Fibroblast of lung (primary cell): Measurements from ENCODE around the gene ZNF556. TPM values are rescaled to one million over a fixed set of nuclear protein-coding genes. Genes with fewer than 3 reads are reported as not detected.

Experiments
- DNase-seq, 2 donors: peaks; one replicate each; pipeline versions ENCODE4 v3.0.0 to v3.0.0-alpha.2; 2010; ENCODE audit warnings: low read depth in 2 of 2
- H2AFZ ChIP-seq: 2 replicates; pipeline ENCODE4 v1.5.1; 2012; ENCODE audit warnings: low read length, control low read depth, inconsistent platforms
- H3K27ac ChIP-seq: 2 replicates; pipeline ENCODE4 v1.5.1; 2011; ENCODE audit warnings: low read length, control low read depth; ENCODE audit not compliant: insufficient read depth
- H3K27me3 ChIP-seq: 2 replicates; pipeline ENCODE4 v1.5.1; 2011; ENCODE audit warnings: mild to moderate bottlenecking, low read length; ENCODE audit not compliant: control insufficient read depth, insufficient read depth
- H3K36me3 ChIP-seq: 2 replicates; pipeline ENCODE4 v1.5.1; 2011; ENCODE audit warnings: low read length; ENCODE audit not compliant: control insufficient read depth, insufficient read depth
- H3K4me1 ChIP-seq: 2 replicates; pipeline ENCODE4 v1.5.1; 2011; ENCODE audit warnings: low read length; ENCODE audit not compliant: control insufficient read depth, insufficient read depth; ENCODE audit errors: extremely low read depth
- H3K4me2 ChIP-seq: 2 replicates; pipeline ENCODE4 v1.5.1; 2011; ENCODE audit warnings: low read length, control low read depth; ENCODE audit not compliant: insufficient read depth; ENCODE audit errors: extremely low read depth
- H3K4me3 ChIP-seq, 4 experiments: fragments of 200-600 bp in 1 of 4; sonication (generic) in 1 of 4; replicated peaks in 1 of 4; 2 replicates each; pipeline ENCODE4 v1.5.1; 2011 to 2016; ENCODE audit warnings: low read length in 4 of 4, low read depth in 3 of 4, mild to moderate bottlenecking in 3 of 4, control low read depth in 2 of 4, inconsistent platforms in 1 of 4, mixed read lengths in 1 of 4; ENCODE audit not compliant: insufficient read depth in 1 of 4; ENCODE audit errors: control extremely low read depth in 1 of 4
- H3K79me2 ChIP-seq: 2 replicates; pipeline ENCODE4 v1.5.1; 2012; ENCODE audit warnings: mild to moderate bottlenecking, low read length, inconsistent platforms; ENCODE audit not compliant: control insufficient read depth, insufficient read depth
- H3K9ac ChIP-seq: 2 replicates; pipeline ENCODE4 v1.5.1; 2011; ENCODE audit warnings: mild to moderate bottlenecking, low read length, control low read depth; ENCODE audit not compliant: insufficient read depth
- H3K9me3 ChIP-seq: 2 replicates; pipeline ENCODE4 v1.5.1; 2012; ENCODE audit warnings: low read depth, low read length; ENCODE audit not compliant: control insufficient read depth, insufficient read depth
- H4K20me1 ChIP-seq: 2 replicates; pipeline ENCODE4 v1.5.1; 2011; ENCODE audit warnings: low read length; ENCODE audit not compliant: control insufficient read depth, insufficient read depth; ENCODE audit errors: extremely low read depth
- CTCF ChIP-seq, 2 donors: IDR thresholded peaks in 1 of 2; conservative IDR thresholded peaks in 1 of 2; 1 replicate in 1 of 2; 2 replicates in 1 of 2; pipeline ENCODE4 v1.5.1; 2011 to 2012; ENCODE audit warnings: low read length in 2 of 2, control low read depth in 1 of 2, inconsistent platforms in 1 of 2, low read depth in 1 of 2, mild to moderate bottlenecking in 1 of 2
- EZH2 ChIP-seq: IDR thresholded peaks from 2 replicates; pipeline ENCODE4 v1.5.1; 2012; ENCODE audit warnings: low read length, control low read depth, mild to moderate bottlenecking; ENCODE audit errors: missing control alignments
- polyA plus RNA-seq, 2 donors: library from polyadenylated mRNA; depleted of rRNA in 1 of 2; stranded (reverse) in 1 of 2; unstranded in 1 of 2; fragments of >200 nt; gene quantifications; 2 replicates each; pipeline ENCODE4 v1.2.1, GENCODE V29; 2011 to 2012; ENCODE audit warnings: missing spikeins in 1 of 2
- total RNA-seq: library from RNA; depleted of rRNA; stranded (reverse); fragments of >200 nt; gene quantifications from 2 replicates; pipeline ENCODE4 v1.2.1, GENCODE V29; 2014

ZNF556 gene
- total and polyA plus RNA-seq, 2 donors (not counting 1 experiment from before 2014, with no cell fraction given): 0.09 to 0.17 TPM

DNA sequence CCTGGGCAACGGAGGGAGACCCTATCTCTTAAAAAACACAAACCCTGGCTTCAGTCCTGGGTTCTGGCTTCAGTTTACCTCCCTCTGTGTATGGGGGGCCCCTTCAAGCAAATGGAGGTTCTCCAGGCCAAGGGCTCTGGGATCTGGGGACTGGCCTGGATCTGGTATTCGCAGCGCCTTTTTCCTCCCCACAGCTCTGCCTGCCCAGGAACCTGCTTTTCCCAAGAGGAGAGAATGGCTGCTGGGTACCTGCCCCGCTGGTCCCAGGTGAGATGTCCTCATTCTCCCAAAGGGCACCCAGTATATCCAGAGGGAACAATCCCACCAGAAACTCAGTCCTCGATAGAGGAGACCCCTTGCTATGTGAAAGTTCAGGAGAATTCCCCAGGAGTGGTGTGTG lies 44.3 kb upstream of the ZNF556 start:
- no peaks in the 10 kb centered on the region for H3K36me3 ChIP-seq
- no peaks in the 10 kb centered on the region for H3K4me1 ChIP-seq
- no peak overlapping the region for H2AFZ ChIP-seq
- H3K4me3 ChIP-seq: no peak overlapping the region
- no peak overlapping the region for H3K27ac ChIP-seq
- no peaks in the 10 kb centered on the region for H4K20me1 ChIP-seq
- no peaks in the 10 kb centered on the region for H3K79me2 ChIP-seq
- no peak for DNase-seq
- no peak overlapping the region for H3K4me2 ChIP-seq
- H3K9me3 ChIP-seq: no peaks in the 10 kb centered on the region
- TF ChIP-seq CTCF (conservative IDR thresholded peaks at IDR 0.05 in 1 of 2, IDR thresholded peaks at IDR 0.05 in 1 of 2; ENCODE audit: low read depth in 1 of 2, low read length in 2 of 2) (no peak), EZH2 (no peak)
- H3K9ac ChIP-seq: no peak overlapping the region
- no peaks in the 10 kb centered on the region for H3K27me3 ChIP-seq

DNA sequence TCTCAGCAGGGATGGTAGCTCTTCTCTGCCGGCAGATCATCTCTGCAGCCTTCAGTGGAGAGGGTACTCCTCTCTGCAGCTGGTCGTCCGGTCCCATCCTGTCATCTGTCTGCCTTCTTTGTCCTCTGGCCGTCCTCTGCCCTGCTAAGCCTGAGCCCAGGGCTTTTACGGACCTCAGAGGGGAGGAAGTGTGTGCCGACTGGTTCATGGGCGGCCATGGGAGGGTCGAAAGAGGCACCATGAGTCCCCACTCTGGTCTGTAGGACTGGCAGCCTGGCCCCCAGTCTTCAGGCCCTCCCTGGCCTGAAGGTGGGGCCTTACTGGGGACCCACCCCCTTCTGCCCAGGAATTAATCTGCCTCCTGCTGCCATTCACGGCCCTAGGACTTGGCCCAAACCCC lies 43.5 kb upstream of the ZNF556 start:
- no peak for TF ChIP-seq EZH2
- TF ChIP-seq CTCF (conservative IDR thresholded peaks at IDR 0.05 in 1 of 2, IDR thresholded peaks at IDR 0.05 in 1 of 2; ENCODE audit: low read depth in 1 of 2, low read length in 2 of 2): no peak
- Histone ChIP-seq H3K4me2 (no peak overlapping the region), H3K9ac (no peak overlapping the region), H3K27ac (no peak overlapping the region), H3K79me2 (no peaks in the 10 kb centered on the region), H3K4me3 (no peak overlapping the region), H2AFZ (no peak overlapping the region), H3K27me3 (no peaks in the 10 kb centered on the region), H3K9me3 (no peaks in the 10 kb centered on the region), H3K4me1 (no peaks in the 10 kb centered on the region), H4K20me1 (no peaks in the 10 kb centered on the region), H3K36me3 (no peaks in the 10 kb centered on the region)
- no peak for DNase-seq

- H3K4me2 ChIP-seq: no peak overlapping the region
- H3K27ac ChIP-seq: no peak overlapping the region
- H3K36me3 ChIP-seq: no peaks in the 10 kb centered on the region
- no peak overlapping the region for H2AFZ ChIP-seq
- DNase-seq: no peak
- no peaks in the 10 kb centered on the region for H3K79me2 ChIP-seq
- H4K20me1 ChIP-seq: no peaks in the 10 kb centered on the region
- TF ChIP-seq EZH2 (no peak), CTCF (conservative IDR thresholded peaks at IDR 0.05 in 1 of 2, IDR thresholded peaks at IDR 0.05 in 1 of 2; ENCODE audit: low read depth in 1 of 2, low read length in 2 of 2) (no peak)
- H3K9ac ChIP-seq: no peak overlapping the region
- no peaks in the 10 kb centered on the region for H3K9me3 ChIP-seq
- H3K4me1 ChIP-seq: no peaks in the 10 kb centered on the region
- no peaks in the 10 kb centered on the region for H3K27me3 ChIP-seq
- no peak overlapping the region for H3K4me3 ChIP-seq
Observed at GRCh38 chr19:2824129-2824528, 43.0 kb upstream of the ZNF556 start.
